ENCODE results near the gene ADO.

Gene ADO

GRCh38 chr10:62813981-62814380 is 9.5 kb downstream of the ADO start:
- Histone ChIP-seq H3K9me3 (ENCODE audit: insufficient read depth, low read length) (no peaks in the 10 kb centered on the region), H2AFZ (ENCODE audit: low read depth, low read length) (no peak overlapping the region), H3K79me2 (ENCODE audit: low read length) (no peaks in the 10 kb centered on the region), H4K20me1 (ENCODE audit: insufficient read depth, low read length) (peaks cover 5% of the 10 kb centered on the region; the same call in 1 of the 2 replicates), H3K27me3 (ENCODE audit: low read depth, low read length) (no peaks in the 10 kb centered on the region), H3K4me1 (ENCODE audit: low read length) (peaks cover 20% of the 10 kb centered on the region), H3K9ac (ENCODE audit: low read length) (no peak overlapping the region), H3K27ac (ENCODE audit: low read length) (no peak overlapping the region), H3K36me3 (replicated peaks; ENCODE audit: low read depth, low read length) (no peaks in the 10 kb centered on the region), H3K4me3 (ENCODE audit: low read length) (no peak overlapping the region), H3K4me2 (ENCODE audit: low read length) (no peak overlapping the region)
- TF ChIP-seq EZH2phosphoT487 (IDR thresholded peaks at IDR 0.05; ENCODE audit: low read depth): no peak
- TF ChIP-seq, protein P1, sequence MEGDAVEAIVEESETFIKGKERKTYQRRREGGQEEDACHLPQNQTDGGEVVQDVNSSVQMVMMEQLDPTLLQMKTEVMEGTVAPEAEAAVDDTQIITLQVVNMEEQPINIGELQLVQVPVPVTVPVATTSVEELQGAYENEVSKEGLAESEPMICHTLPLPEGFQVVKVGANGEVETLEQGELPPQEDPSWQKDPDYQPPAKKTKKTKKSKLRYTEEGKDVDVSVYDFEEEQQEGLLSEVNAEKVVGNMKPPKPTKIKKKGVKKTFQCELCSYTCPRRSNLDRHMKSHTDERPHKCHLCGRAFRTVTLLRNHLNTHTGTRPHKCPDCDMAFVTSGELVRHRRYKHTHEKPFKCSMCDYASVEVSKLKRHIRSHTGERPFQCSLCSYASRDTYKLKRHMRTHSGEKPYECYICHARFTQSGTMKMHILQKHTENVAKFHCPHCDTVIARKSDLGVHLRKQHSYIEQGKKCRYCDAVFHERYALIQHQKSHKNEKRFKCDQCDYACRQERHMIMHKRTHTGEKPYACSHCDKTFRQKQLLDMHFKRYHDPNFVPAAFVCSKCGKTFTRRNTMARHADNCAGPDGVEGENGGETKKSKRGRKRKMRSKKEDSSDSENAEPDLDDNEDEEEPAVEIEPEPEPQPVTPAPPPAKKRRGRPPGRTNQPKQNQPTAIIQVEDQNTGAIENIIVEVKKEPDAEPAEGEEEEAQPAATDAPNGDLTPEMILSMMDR (IDR thresholded peaks at IDR 0.05; ENCODE audit: low read depth, low read length): no peak

DNA sequence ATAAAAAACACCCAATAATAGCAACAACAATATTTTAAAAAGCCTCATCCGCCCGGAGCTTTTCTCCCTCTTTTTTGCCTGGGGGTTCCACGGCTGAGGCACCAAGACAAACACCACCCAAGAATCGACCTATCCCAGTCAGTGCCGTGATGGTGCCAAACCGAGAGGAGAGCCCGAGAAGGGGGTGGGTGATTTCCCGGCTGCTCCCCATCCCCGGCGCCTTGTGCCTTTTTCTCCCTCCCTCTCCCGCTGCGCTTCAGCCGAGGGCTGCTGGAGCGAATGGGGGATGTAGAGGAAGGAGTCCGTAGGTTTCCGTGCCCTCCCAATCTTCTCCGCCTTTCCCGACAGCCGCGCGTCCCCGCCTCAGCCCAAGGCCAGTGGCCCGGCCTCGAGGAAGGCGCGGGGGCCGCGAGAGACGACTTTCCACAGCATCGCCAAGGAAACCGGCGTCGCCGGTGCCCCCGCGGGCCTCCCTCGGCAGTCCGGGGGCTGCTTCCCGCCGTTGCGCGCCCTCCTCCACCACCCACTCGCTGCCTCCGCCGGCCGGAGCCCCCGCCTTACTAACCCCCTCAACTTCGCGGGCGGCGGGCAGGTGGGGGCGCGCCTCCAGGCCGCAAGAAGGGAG is 10.3 kb downstream of the ADO start:
- Histone ChIP-seq H3K4me2 (ENCODE audit: low read length) (no peak overlapping the region), H3K9ac (ENCODE audit: low read length) (no peak overlapping the region), H4K20me1 (ENCODE audit: insufficient read depth, low read length) (peaks cover 5% of the 10 kb centered on the region; the same call in 1 of the 2 replicates), H3K4me3 (ENCODE audit: low read length) (no peak overlapping the region), H3K36me3 (replicated peaks; ENCODE audit: low read depth, low read length) (no peaks in the 10 kb centered on the region), H3K4me1 (ENCODE audit: low read length) (peaks cover 20% of the 10 kb centered on the region), H3K27ac (ENCODE audit: low read length) (no peak overlapping the region), H3K79me2 (ENCODE audit: low read length) (no peaks in the 10 kb centered on the region), H3K27me3 (ENCODE audit: low read depth, low read length) (no peaks in the 10 kb centered on the region; the same call in 1 of the 2 replicates), H3K9me3 (ENCODE audit: insufficient read depth, low read length) (no peaks in the 10 kb centered on the region), H2AFZ (ENCODE audit: low read depth, low read length) (no peak overlapping the region)
- TF ChIP-seq, protein P1 (IDR thresholded peaks at IDR 0.05; ENCODE audit: low read depth, low read length): no peak
- TF ChIP-seq EZH2phosphoT487 (IDR thresholded peaks at IDR 0.05; ENCODE audit: low read depth): no peak

DNA sequence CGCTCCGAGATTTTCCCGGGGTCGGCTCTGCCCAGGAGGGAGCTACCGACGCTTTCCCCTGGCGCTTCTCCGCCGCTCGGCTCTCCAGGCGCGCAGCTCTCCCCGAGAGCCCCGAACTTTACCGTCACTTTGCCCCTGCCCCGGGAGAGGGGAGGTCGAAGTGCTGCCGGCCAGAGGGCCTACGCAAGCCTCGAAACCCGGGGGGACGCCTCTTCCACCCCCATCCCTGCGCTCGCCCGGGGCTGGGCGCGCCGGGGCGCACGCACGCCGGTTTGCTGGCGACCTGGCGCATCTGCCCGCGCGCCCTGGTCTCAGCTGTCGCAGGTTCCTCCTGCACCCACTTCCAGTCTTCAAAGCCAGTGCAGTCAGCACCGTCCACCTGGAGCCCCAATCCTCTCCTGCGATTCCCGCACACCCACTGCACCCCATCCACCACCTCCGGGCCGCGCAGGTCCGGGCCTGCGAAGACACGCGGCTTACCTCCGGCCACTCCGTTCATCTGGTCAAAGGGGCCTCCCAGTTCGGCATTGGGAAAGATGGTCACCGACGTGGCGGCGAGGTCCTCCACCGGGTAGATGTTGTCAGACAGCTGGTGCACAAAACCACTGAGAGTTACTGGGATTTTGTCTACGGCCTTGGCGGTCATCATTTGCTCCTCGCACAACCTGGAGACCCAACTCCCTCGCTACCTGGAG is 11.0 kb downstream of the ADO start:
- Histone ChIP-seq H3K4me1 (ENCODE audit: low read length) (peaks cover 19% of the 10 kb centered on the region), H3K9ac (ENCODE audit: low read length) (peak overlapping the region; percentile 53; the same call in 1 of the 2 replicates), H3K27me3 (ENCODE audit: low read depth, low read length) (no peaks in the 10 kb centered on the region; the same call in 1 of the 2 replicates), H3K36me3 (replicated peaks; ENCODE audit: low read depth, low read length) (no peaks in the 10 kb centered on the region), H3K9me3 (ENCODE audit: insufficient read depth, low read length) (no peaks in the 10 kb centered on the region), H2AFZ (ENCODE audit: low read depth, low read length) (no peak overlapping the region), H3K4me2 (ENCODE audit: low read length) (peak overlapping the region; percentile 82), H3K27ac (ENCODE audit: low read length) (no peak overlapping the region), H3K79me2 (ENCODE audit: low read length) (no peaks in the 10 kb centered on the region), H4K20me1 (ENCODE audit: insufficient read depth, low read length) (peaks cover 3% of the 10 kb centered on the region; the same call in 1 of the 2 replicates), H3K4me3 (ENCODE audit: low read length) (peak overlapping the region; percentile 90)
- no peak for TF ChIP-seq EZH2phosphoT487 (IDR thresholded peaks at IDR 0.05; ENCODE audit: low read depth)
- TF ChIP-seq, protein P1 (IDR thresholded peaks at IDR 0.05; ENCODE audit: low read depth, low read length): no peak

DNA sequence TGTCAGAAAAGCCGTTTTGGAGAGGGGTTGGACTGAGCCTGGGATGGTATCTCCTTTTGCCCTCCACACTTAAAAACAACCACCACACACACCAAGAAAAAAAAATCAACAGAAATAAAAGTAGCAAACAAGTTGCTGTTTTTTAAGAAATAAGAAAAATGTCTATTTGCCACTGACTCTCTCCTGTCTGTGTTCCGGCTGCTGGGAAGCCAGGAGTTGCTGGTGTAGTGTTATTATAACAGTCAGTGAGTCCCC is 11.5 kb downstream of the ADO start:
- Histone ChIP-seq H3K9me3 (ENCODE audit: insufficient read depth, low read length) (no peaks in the 10 kb centered on the region), H3K36me3 (replicated peaks; ENCODE audit: low read depth, low read length) (no peaks in the 10 kb centered on the region), H3K4me1 (ENCODE audit: low read length) (peaks cover 14% of the 10 kb centered on the region), H4K20me1 (ENCODE audit: insufficient read depth, low read length) (no peaks in the 10 kb centered on the region), H3K4me3 (ENCODE audit: low read length) (peak overlapping the region; percentile 90), H3K79me2 (ENCODE audit: low read length) (no peaks in the 10 kb centered on the region), H3K27ac (ENCODE audit: low read length) (no peak overlapping the region), H3K9ac (ENCODE audit: low read length) (peak overlapping the region; percentile 53), H3K27me3 (ENCODE audit: low read depth, low read length) (no peaks in the 10 kb centered on the region; the same call in 1 of the 2 replicates), H2AFZ (ENCODE audit: low read depth, low read length) (peak overlapping the region; percentile 62; the same call in 1 of the 2 replicates), H3K4me2 (ENCODE audit: low read length) (peak overlapping the region; percentile 82)
- TF ChIP-seq, protein P1 (IDR thresholded peaks at IDR 0.05; ENCODE audit: low read depth, low read length): no peak
- TF ChIP-seq EZH2phosphoT487 (IDR thresholded peaks at IDR 0.05; ENCODE audit: low read depth): no peak

All from OCI-LY3 (cell line).